NCI-H2107 treated with DMSO at 0.1 percent for 48 hours (cell line): ENCODE measurements around the gene USP40.

ENCODE experiments used
- DNase-seq: peaks from one replicate; lab custom pipeline; 2025; ENCODE audit not compliant: unreplicated experiment; lab: John Stamatoyannopoulos, UW

The USP40 gene

GRCh38 chr2:233556881-233557736 lies 9.5 kb downstream of the USP40 start:
- DNase-seq, result no peak

- DNase-seq, result no peak
These were observed 13.2 kb downstream of the USP40 start for GRCh38 chr2:233553366-233553765.

GRCh38 chr2:233551491-233551890 lies 15.1 kb downstream of the USP40 start:
- no peak for DNase-seq

GRCh38 chr2:233546774-233547173 lies 19.8 kb downstream of the USP40 start:
- DNase-seq, result no peak

GRCh38 chr2:233546101-233546500 lies 20.5 kb downstream of the USP40 start:
- no peak for DNase-seq

GRCh38 chr2:233544200-233544610 lies 22.4 kb downstream of the USP40 start:
- no peak for DNase-seq

- DNase-seq, result no peak
These were observed 24.1 kb downstream of the USP40 start for GRCh38 chr2:233542507-233542906.

- no peak for DNase-seq
These were observed 27.8 kb downstream of the USP40 start for GRCh38 chr2:233538741-233539140.

- no peak for DNase-seq
These were observed 31.3 kb downstream of the USP40 start for GRCh38 chr2:233535271-233535670.

- DNase-seq, result no peak
These were observed 33.6 kb downstream of the USP40 start for GRCh38 chr2:233532971-233533370.

- no peak for DNase-seq
These were observed 34.6 kb downstream of the USP40 start for GRCh38 chr2:233531955-233532354.

GRCh38 chr2:233530381-233530780 lies 36.2 kb downstream of the USP40 start:
- no peak for DNase-seq

- DNase-seq, result no peak
These were observed 38.4 kb downstream of the USP40 start for GRCh38 chr2:233528182-233528581.

GRCh38 chr2:233525791-233526190 lies 40.8 kb downstream of the USP40 start:
- no peak for DNase-seq

GRCh38 chr2:233519787-233520611 lies 46.6 kb downstream of the USP40 start:
- DNase-seq, result no peak

GRCh38 chr2:233513953-233514655 lies 52.5 kb downstream of the USP40 start:
- no peak for DNase-seq

- DNase-seq, result no peak
These were observed 62.5 kb downstream of the USP40 start for GRCh38 chr2:233503947-233504637.

GRCh38 chr2:233503481-233503880 lies 63.1 kb downstream of the USP40 start:
- DNase-seq, result no peak

GRCh38 chr2:233501198-233502076 lies 65.1 kb downstream of the USP40 start:
- DNase-seq, result no peak

GRCh38 chr2:233499928-233500327 lies 66.7 kb downstream of the USP40 start:
- DNase-seq, result no peak
